Endometrial microvascular endothelial cells (primary cell): Measurements from ENCODE around the gene TANC1. TPM values are rescaled to one million over a fixed set of nuclear protein-coding genes. Genes with fewer than 3 reads are reported as not detected.

Experiments
- in situ Hi-C: cut with HindIII; loops from 2 replicates; pipeline ENCODE4 v1.10.0; 2017; ENCODE audit warnings: low sequenced_read_pairs, low pct_unique_long_range_greater_than_20kb; ENCODE audit errors: inconsistent ontology term
- total RNA-seq: library from RNA; depleted of rRNA; stranded (reverse); fragments of >200 nt; gene quantifications from one replicate; pipeline ENCODE4 v1.2.3, GENCODE V29; 2015; ENCODE audit errors: inconsistent ontology term

Gene TANC1
- total RNA-seq, 1 donor from 2014 or later = 49.7 TPM

DNA sequence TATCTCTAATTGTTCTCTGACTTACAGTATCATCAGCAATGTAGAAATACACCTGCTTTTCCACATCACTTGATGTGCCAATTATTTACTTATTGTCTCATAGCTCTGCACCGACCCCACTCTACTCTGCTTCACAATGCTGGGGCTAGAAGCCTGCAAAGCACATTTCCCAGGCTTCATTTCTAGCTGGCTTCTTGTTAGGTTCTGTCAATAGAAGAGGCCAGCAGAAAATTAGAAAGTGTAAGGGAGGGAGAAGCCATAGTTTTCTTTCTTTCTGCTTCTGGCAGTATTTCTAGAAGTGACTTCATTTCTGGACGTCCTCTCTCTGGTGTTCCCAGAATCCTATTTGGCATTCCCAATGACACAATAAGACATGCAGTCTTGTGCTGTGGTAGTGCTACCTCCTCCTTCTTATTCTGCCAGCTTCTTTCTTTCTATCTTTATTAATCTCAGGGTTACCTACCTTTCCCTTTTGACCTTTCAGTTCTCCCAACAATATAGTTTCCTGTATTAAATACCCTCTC lies 12.5 kb upstream of the TANC1 start:
- in situ Hi-C loops = no loop called here

- in situ Hi-C loops = no loop called here
Measured at GRCh38 chr2:158958365-158958764, 10.1 kb upstream of the TANC1 start.

GRCh38 chr2:158960193-158960592 lies 8.2 kb upstream of the TANC1 start:
- in situ Hi-C loops = no loop called here

GRCh38 chr2:158962074-158962473 lies 6.4 kb upstream of the TANC1 start:
- in situ Hi-C loops = no loop called here

GRCh38 chr2:158963071-158963470 lies 5.4 kb upstream of the TANC1 start:
- in situ Hi-C loops = no loop called here

DNA sequence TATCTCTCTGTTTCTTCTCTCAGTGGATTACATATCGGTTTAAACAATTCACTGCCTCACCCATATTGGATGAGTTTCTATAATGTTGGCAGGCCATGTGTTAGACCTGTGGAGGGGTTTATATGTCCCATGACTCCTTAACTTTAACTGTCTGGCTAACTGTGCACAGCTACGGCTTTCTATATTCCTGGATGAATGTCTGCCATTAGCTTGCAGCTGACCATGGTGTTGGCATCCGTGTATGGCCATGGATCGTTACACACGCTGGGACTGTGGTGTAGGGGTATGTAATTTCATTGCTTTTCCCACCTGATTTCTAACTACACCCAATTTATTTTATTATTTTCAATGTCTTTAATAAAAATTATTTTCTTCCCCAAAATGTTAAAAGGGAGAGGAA lies 3.3 kb upstream of the TANC1 start:
- in situ Hi-C loops = no loop called here

DNA sequence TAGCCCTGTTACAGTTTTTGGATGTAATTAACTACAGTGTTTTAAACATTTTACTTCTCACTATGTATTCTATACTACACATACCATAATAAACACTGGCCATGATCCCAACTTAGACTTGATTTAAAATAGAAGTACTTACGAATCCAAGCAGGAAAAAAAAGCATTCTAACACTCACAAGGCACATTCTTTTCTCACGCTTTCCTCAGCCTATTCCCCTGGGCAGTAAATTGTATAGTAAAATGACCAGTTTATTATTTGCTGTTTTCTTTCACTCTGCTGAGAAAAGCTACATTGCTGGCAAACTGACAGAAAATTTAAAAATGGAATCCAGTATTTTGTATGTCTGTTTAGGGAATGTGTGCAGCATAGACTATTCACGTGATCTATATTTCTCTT lies 2.8 kb upstream of the TANC1 start:
- in situ Hi-C loops = no loop called here

DNA sequence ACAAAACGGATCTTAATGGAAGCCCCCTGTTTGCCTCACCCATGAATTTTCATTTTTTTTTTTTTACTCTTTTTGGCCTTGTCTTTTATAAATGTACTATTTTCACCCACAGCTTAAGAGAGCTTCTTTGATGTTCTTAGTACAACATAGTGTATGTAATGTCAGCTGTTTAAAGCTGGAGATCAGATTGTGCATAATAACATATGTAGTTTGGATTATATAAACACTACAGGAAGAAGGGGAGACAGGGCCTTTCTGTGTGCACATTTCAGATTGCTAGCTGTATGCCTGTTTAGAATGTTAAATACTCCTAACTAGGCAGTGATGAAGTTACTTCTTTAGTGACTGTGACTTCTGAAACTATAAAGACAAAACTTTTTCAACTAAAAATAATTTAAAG lies 2.1 kb upstream of the TANC1 start:
- in situ Hi-C loops = no loop called here

DNA sequence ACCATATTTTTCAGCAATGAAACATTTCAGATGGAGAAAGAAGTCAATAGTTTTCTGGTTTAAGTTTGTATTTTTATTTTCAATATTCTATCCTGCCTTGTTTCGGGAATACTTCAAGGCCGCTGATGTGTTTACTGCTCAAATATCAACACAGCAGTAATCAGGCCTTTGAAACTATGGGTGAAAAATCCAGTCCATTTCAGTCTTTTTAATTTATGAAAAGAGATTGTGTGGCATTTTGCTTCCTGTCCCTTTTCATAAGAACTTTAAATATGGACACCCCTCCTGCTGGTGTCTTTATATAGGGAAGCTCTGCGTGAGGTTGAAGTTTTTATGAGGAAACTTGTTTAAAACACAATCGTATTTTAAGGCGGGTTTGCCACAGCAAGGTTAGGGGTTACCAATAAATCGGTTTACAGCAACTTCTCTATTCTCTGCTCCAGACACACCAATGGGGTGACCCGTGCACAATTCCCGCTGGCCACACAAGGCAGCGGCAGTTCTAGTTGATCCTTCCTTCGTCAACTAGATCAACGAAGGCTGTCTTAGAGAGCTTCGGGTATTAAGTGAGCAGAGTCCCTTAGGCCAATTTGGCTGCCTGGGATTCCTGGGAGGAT lies 1.2 kb upstream of the TANC1 start:
- in situ Hi-C loops = no loop called here

- in situ Hi-C loops = no loop called here
Measured at GRCh38 chr2:158967731-158968395, 577 bp upstream of the TANC1 start.

DNA sequence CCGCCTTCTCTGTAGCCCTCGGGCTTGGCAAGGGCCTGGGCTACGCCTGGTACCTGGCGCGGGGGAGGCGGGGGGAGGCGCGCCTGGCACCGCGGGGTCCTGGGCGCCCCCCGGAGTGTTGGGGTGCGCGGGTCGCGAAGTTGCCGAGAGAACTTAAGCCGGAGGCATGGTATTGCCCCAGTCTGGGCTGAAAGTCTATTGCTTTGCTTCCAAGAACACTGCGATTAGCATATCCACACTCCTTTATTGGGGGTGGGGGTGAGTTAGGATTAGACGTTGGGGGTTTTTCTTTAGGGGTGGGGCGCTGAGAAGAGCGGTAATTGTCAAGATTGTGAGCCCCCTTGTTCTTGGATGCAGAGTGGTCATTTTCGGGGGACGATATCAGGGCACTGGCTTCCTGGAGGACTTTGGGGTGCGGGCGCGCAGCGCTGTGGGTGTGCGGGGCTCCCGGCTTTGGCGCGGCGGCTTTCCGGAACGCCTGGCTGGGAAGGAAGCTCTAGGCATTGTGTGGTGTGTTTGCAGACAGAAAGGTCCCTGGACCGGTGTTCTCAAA lies 798 bp downstream of the TANC1 start:
- in situ Hi-C loops = no loop called here

- in situ Hi-C loops = no loop called here
Measured at GRCh38 chr2:158969715-158970240, 1.3 kb downstream of the TANC1 start.

DNA sequence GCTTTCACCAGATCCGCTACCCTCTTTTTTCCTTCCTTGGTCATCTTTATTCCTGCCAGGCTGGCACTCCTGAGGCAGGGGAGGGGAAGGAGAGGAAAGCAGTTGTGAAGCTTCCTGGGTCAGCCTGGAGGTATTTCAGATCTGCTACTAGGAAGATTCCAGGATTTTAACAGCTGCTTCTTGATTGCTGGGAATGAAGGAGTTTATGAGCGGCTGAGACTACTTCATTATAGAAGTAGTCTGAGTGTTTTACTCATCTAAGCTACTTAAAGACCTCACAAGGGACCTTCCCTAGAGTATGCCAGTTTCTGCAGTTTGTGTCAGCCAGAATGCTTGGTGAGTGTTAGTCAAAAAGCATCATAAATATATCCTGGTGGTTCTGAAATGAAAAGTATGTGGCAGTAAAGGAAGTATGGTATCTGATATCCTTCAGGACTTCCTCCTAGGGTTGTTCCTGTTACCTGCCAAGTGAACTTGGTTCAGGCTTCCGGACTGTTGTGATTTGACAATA lies 1.9 kb downstream of the TANC1 start:
- in situ Hi-C loops = no loop called here

DNA sequence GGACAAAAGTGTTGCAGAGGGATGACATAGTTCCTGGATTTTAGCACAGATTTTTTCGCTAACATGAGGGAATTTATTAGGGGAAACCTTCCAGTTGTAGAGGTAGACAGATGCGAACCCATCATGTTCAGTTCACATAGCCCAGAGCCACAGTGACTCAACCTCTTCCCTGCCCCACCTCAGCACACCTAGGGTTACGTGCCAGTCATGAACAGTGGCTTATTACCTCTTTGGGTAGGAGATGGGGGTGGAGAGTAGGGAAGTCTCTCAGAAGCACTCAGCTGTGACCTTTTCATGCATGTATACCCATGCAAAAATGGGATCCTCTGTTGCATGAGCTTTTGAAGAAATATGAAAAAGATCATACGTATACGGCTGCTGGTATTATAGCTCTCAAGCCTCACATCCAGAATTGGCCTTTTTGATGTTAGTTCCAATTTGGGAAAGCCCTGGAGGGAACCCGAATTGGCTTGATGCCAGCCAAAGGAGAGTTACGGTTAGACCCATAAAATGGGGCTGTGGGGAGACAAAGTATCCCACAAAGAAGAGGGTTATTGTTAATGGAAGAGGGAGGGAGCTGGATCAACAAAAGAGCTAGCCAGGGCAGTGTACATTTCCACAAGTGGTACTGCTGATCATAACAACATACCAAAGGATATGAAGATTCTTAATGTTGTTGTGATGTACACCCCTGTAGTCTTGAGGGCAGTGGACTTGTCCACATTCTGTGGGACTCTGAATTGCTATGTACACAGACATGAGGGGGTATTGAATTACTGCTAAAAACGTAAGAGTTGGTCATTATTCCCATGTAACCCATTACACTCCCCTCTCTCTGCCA lies 4.9 kb downstream of the TANC1 start:
- in situ Hi-C loops = no loop called here

GRCh38 chr2:158975271-158975921 lies 7.0 kb downstream of the TANC1 start:
- in situ Hi-C loops = no loop called here

GRCh38 chr2:158979772-158980171 lies 11.3 kb downstream of the TANC1 start:
- in situ Hi-C loops = no loop called here

GRCh38 chr2:158984604-158985135 lies 16.2 kb downstream of the TANC1 start:
- in situ Hi-C loops = no loop called here

DNA sequence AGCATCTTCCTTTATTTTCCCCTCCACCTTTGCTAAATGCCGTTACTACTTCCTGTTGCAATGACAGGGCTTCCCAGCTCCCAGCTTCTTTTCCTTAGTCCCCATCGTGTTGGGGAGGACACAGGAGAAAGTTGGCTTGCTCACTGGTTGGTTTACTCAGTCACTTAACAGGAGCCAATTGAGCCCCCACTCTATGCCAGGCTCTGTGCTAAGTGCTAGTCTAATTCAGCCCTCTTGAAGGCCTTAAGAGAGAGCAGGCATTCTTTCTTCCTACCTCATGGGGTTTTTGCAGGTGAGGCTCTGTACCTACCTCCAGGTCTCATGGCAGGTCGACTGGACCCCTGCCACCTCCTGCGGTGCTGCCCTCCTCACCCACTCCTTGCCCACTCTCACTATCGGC lies 20.1 kb downstream of the TANC1 start:
- in situ Hi-C loops = no loop called here
